Thyroid gland (tissue), 4 donors: ENCODE measurements around the gene NRP2.

Source experiments
- CTCF ChIP-seq, 6 experiments: fragments of 200-600 bp in 3 of 6; fragments of 450-650 bp in 3 of 6; sonication (generic) in 3 of 6; IDR thresholded peaks; one replicate each; pipeline ENCODE4 v1.5.1; 2016 to 2019; ENCODE audit warnings: antibody characterized with exemption in 6 of 6, mild to moderate bottlenecking in 2 of 6, inconsistent platforms in 1 of 6, moderate library complexity in 1 of 6
- POLR2A ChIP-seq, 2 donors: fragments of 450-650 bp; IDR thresholded peaks; one replicate each; pipeline ENCODE4 v1.6.1; 2017; ENCODE audit warnings: antibody characterized with exemption in 2 of 2, mild to moderate bottlenecking in 2 of 2, moderate library complexity in 1 of 2

- TF ChIP-seq CTCF (IDR thresholded peaks at IDR 0.05) (no peak), POLR2A (IDR thresholded peaks at IDR 0.05) (no peak)
These were observed 119.8 kb downstream of the NRP2 start for GRCh38 chr2:205802065-205802464.
